ENCODE measurements around the gene LRRC4C. TPM values are rescaled to one million over a fixed set of nuclear protein-coding genes. Genes with fewer than 3 reads are reported as not detected.

Gene LRRC4C
- total RNA-seq, 1 experiment from 2014 or later, result 0.72 TPM

DNA sequence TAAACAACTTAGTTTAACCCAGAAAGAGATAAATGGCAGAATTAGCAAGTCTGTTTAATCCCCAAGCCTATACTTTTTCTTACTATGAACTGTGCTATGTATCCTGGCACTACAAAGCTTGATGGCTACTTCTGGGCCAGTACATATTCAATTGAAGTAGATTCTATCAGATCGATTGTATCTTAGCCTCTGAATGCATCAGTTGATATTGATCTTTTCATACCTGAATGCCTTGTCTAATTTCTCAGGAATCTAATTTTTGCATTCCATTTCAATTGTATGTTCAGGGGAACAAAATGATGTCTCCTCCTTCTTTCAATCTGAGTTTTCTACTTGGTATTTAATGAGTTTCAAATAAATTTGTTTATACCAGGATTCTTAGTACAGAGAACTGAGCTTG is 1137.9 kb downstream of the LRRC4C start:
- ATAC-seq (no peak), DNase-seq (ENCODE audit: low spot score) (no peak)
- CTCF ChIA-PET, result no interaction called here
- Mint-ChIP-seq H3K27me3 (ENCODE audit: low read depth) (no peaks in the 10 kb centered on the region; the same call in 1 of the 2 replicates), H3K4me1 (no peaks in the 10 kb centered on the region), H3K4me3 (no peak overlapping the region), H3K27ac (no peak overlapping the region), H3K36me3 (no peaks in the 10 kb centered on the region), H3K9me3 (no peaks in the 10 kb centered on the region)
- POLR2A ChIA-PET, result no interaction called here
- TF ChIP-seq ATF6 (CRISPR knock-in tag; IDR thresholded peaks at IDR 0.05) (no peak), HMGA2 (CRISPR knock-in tag; IDR thresholded peaks at IDR 0.05) (no peak), ZNF317 (CRISPR knock-in tag; IDR thresholded peaks at IDR 0.05; ENCODE audit: borderline replicate concordance, low read depth) (no peak), ZNF396 (CRISPR knock-in tag; IDR thresholded peaks at IDR 0.05; ENCODE audit: borderline replicate concordance) (no peak), MXD4 (CRISPR knock-in tag; IDR thresholded peaks at IDR 0.05; ENCODE audit: borderline replicate concordance) (no peak), USF1 (CRISPR knock-in tag; IDR thresholded peaks at IDR 0.05) (no peak), NR3C1 (CRISPR knock-in tag; conservative IDR thresholded peaks at IDR 0.05; ENCODE audit: low read depth) (no peak), ZNF232 (CRISPR knock-in tag; IDR thresholded peaks at IDR 0.05) (no peak), ZBTB21 (CRISPR knock-in tag; IDR thresholded peaks at IDR 0.05; ENCODE audit: borderline replicate concordance) (no peak), HMGXB4 (CRISPR knock-in tag; IDR thresholded peaks at IDR 0.05) (no peak), GABPB1 (CRISPR knock-in tag; IDR thresholded peaks at IDR 0.05) (no peak), JAZF1 (CRISPR knock-in tag; IDR thresholded peaks at IDR 0.05) (no peak), TEAD4 (CRISPR knock-in tag; IDR thresholded peaks at IDR 0.05) (no peak)
- TF ChIP-seq, protein P1, sequence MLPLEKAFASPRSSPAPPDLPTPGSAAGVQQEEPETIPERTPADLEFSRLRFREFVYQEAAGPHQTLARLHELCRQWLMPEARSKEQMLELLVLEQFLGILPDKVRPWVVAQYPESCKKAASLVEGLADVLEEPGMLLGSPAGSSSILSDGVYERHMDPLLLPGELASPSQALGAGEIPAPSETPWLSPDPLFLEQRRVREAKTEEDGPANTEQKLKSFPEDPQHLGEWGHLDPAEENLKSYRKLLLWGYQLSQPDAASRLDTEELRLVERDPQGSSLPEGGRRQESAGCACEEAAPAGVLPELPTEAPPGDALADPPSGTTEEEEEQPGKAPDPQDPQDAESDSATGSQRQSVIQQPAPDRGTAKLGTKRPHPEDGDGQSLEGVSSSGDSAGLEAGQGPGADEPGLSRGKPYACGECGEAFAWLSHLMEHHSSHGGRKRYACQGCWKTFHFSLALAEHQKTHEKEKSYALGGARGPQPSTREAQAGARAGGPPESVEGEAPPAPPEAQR (CRISPR knock-in tag; IDR thresholded peaks at IDR 0.05), result no peak
- TF ChIP-seq, protein P2, sequence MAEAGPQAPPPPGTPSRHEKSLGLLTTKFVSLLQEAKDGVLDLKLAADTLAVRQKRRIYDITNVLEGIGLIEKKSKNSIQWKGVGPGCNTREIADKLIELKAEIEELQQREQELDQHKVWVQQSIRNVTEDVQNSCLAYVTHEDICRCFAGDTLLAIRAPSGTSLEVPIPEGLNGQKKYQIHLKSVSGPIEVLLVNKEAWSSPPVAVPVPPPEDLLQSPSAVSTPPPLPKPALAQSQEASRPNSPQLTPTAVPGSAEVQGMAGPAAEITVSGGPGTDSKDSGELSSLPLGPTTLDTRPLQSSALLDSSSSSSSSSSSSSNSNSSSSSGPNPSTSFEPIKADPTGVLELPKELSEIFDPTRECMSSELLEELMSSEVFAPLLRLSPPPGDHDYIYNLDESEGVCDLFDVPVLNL (CRISPR knock-in tag; IDR thresholded peaks at IDR 0.05; ENCODE audit: borderline replicate concordance, low read depth), result no peak
- TF ChIP-seq, protein P3, sequence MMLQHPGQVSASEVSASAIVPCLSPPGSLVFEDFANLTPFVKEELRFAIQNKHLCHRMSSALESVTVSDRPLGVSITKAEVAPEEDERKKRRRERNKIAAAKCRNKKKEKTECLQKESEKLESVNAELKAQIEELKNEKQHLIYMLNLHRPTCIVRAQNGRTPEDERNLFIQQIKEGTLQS (CRISPR knock-in tag; conservative IDR thresholded peaks at IDR 0.05), result no peak

- TF ChIP-seq NFYB (CRISPR knock-in tag; conservative IDR thresholded peaks at IDR 0.05; ENCODE audit: low read depth) (no peak), ZNF121 (CRISPR knock-in tag; IDR thresholded peaks at IDR 0.05) (no peak), HMGXB4 (CRISPR knock-in tag; IDR thresholded peaks at IDR 0.05) (no peak), ETV6 (CRISPR knock-in tag; IDR thresholded peaks at IDR 0.05) (no peak), ZNF396 (CRISPR knock-in tag; IDR thresholded peaks at IDR 0.05; ENCODE audit: borderline replicate concordance) (no peak), GTF2I (CRISPR knock-in tag; conservative IDR thresholded peaks at IDR 0.05) (no peak), TCF7 (CRISPR knock-in tag; IDR thresholded peaks at IDR 0.05; ENCODE audit: low read depth) (no peak), CBFB (CRISPR knock-in tag; IDR thresholded peaks at IDR 0.05; ENCODE audit: low read depth) (no peak)
- Mint-ChIP-seq H3K4me3 (no peak overlapping the region), H3K27ac (no peak overlapping the region), H3K4me1 (no peaks in the 10 kb centered on the region), H3K9me3 (no peaks in the 10 kb centered on the region), H3K27me3 (ENCODE audit: low read depth) (no peaks in the 10 kb centered on the region), H3K36me3 (no peaks in the 10 kb centered on the region)
- POLR2A ChIA-PET, result no interaction called here
- DNase-seq (ENCODE audit: low spot score) (no peak), ATAC-seq (no peak)
- CTCF ChIA-PET, result no interaction called here
Measured at GRCh38 chr11:40316171-40316570, 1143.3 kb downstream of the LRRC4C start.
